ENCODE measurements around the gene CHRM4. TPM values are rescaled to one million over a fixed set of nuclear protein-coding genes. Genes with fewer than 3 reads are reported as not detected.

Gene CHRM4
- total RNA-seq, 4 donors from 2014 or later = not detected

DNA sequence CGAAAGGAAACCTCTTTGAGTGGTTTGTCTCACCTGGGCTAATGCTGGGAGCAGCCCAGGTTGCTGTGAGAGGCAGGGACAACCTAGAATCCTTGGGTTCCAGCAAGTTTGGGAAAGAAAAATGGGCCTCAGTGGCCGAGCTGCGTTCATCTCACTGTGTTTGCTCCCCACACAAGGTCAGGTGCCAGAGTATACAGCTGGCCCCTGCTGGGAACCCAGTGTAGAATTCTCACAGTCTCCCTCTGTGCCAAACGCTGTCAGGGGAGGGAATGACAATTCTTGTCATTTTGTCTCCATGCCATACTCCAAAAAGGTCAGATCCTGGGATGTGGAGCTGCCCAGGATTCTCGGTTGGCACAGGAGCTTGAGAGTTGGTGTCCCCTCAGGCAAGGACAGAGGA lies 40.0 kb downstream of the CHRM4 start:
- intact Hi-C loops (cut with DNase I) = no loop called here
- 52 to 63% methylated on average over 4 of the region's 5 CpGs for WGBS, 2 donors
- no peaks in the 10 kb centered on the region for H3K36me3 ChIP-seq
- H3K27ac ChIP-seq = peak overlapping the region in 3 of 4 donors; percentile 24 to 61 (median 42)
- H3K4me3 ChIP-seq = peak overlapping the region in 1 of 4 donors; percentile 51
- no peaks in the 10 kb centered on the region for H3K27me3 ChIP-seq
- H3K9me3 ChIP-seq = no peaks in the 10 kb centered on the region
- TF ChIP-seq POLR2A (IDR thresholded peaks at IDR 0.05) = no peak
- TF ChIP-seq, protein P1, sequence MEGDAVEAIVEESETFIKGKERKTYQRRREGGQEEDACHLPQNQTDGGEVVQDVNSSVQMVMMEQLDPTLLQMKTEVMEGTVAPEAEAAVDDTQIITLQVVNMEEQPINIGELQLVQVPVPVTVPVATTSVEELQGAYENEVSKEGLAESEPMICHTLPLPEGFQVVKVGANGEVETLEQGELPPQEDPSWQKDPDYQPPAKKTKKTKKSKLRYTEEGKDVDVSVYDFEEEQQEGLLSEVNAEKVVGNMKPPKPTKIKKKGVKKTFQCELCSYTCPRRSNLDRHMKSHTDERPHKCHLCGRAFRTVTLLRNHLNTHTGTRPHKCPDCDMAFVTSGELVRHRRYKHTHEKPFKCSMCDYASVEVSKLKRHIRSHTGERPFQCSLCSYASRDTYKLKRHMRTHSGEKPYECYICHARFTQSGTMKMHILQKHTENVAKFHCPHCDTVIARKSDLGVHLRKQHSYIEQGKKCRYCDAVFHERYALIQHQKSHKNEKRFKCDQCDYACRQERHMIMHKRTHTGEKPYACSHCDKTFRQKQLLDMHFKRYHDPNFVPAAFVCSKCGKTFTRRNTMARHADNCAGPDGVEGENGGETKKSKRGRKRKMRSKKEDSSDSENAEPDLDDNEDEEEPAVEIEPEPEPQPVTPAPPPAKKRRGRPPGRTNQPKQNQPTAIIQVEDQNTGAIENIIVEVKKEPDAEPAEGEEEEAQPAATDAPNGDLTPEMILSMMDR (IDR thresholded peaks at IDR 0.05) = no peak
- peaks cover 58 to 93% (median 61%) of the 10 kb centered on the region in 3 donors for H3K4me1 ChIP-seq
- no peak for DNase-seq

DNA sequence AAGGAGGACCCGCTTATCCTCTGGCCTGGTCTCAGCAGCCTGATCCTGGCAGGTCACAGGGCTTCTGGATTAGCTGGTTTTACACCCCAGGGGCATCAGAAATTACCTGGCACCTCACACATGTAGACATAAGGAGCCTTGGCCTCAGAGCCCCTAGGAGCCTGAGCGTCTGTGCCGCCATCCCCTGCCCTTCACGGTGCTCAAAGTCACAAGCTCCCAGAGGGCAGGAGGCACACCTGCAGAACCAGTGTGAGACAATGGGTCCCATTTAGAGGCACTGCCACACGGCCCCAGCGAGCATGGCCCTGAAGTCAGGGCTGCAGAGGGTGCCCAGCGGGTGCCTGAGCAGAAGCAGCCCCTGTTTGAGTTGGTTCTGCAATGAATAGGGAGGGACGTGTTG lies 40.4 kb downstream of the CHRM4 start:
- H3K4me3 ChIP-seq = no peak overlapping the region
- H3K9me3 ChIP-seq = no peaks in the 10 kb centered on the region
- TF ChIP-seq POLR2A (IDR thresholded peaks at IDR 0.05) = no peak
- TF ChIP-seq, protein P1 (IDR thresholded peaks at IDR 0.05) = no peak
- no peaks in the 10 kb centered on the region for H3K36me3 ChIP-seq
- WGBS, 2 donors = 61% methylated on average over 4 of the region's 8 CpGs; no CpG with 5 or more reads in 1 of the 2 donors
- no peak for DNase-seq
- H3K4me1 ChIP-seq = peaks cover 57 to 93% (median 63%) of the 10 kb centered on the region in 3 donors
- intact Hi-C loops (cut with DNase I) = no loop called here
- H3K27ac ChIP-seq = no peak overlapping the region
- no peaks in the 10 kb centered on the region for H3K27me3 ChIP-seq

DNA sequence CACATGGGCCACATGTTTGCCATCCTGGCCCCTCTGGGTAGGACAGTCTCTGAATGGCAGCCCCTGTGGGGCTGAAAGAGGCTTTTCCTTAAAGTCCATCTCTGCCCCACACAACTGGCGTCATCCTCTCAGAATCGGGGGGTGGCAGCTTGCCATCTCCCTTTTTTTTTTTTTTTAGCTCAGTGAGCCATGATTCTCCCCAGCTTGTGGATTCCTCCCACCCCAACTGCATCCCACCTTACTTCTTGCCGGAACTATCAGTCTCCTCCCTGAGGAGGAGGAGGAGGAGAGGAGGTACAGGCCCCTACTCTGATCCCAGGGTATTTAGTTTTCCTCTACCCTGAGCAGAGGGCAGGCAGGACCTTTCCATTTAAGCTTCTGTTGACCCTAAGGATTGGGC lies 40.9 kb downstream of the CHRM4 start:
- no peak for DNase-seq
- Histone ChIP-seq H3K4me3 (no peak overlapping the region), H3K4me1 (peaks cover 61 to 93% (median 67%) of the 10 kb centered on the region in 3 donors), H3K9me3 (no peaks in the 10 kb centered on the region), H3K36me3 (no peaks in the 10 kb centered on the region), H3K27me3 (no peaks in the 10 kb centered on the region), H3K27ac (no peak overlapping the region)
- TF ChIP-seq, protein P1 (IDR thresholded peaks at IDR 0.05) = no peak
- TF ChIP-seq POLR2A (IDR thresholded peaks at IDR 0.05) = no peak
- intact Hi-C loops (cut with DNase I) = no loop called here
- WGBS, 2 donors = 29 to 48% methylated on average over 2 to 3 of the region's 3 CpGs

DNA sequence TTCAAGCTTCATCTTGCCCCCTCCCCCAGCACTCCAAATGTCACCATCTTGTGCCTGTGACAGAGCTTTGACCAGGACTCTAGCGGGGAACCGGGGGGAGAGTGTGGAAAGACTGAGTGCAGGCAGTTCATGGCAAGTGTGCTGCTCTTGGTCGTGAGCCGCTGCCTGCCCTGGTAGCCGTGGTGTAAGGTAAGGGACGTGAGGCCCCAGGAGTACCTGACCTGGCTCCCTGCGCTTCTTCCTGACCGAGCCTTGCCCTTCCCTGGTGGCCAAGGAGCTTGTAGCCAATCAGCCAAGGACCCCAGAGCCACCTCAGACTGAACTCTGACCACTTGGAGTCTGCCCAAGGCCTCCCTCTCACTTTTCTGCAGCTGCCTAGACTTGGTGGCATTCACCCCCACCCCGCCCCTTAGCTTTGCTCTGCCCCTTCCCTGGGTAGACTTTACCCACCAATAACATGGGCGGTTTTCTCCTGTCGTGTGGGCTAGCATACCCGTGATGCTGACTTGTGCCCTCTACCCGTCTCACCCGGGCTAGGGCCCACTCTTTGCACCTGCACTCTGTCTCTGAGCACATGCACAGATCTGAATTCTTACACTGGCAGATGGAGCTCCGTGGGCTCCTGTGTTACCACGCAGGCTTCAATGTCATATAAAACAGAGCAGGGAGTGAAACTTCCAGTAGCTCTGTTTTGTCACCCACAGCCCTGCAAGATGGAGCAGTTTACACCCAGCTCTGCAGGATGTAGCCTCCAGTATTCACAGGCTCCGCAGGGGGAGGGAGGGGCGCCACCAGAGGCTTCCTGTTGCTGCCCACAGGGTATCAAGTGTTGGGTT lies 42.8 kb downstream of the CHRM4 start:
- intact Hi-C loops (cut with DNase I) = no loop called here
- TF ChIP-seq, protein P1 (IDR thresholded peaks at IDR 0.05) = no peak
- TF ChIP-seq POLR2A (IDR thresholded peaks at IDR 0.05) = no peak
- Histone ChIP-seq H3K9me3 (no peaks in the 10 kb centered on the region), H3K36me3 (no peaks in the 10 kb centered on the region), H3K27me3 (no peaks in the 10 kb centered on the region), H3K4me1 (peaks cover 64 to 93% (median 76%) of the 10 kb centered on the region in 3 donors), H3K27ac (peak overlapping the region in 3 of 4 donors; percentile 80 to 88 (median 85)), H3K4me3 (peak overlapping the region; percentile 53 to 94 (median 84))
- no peak for DNase-seq
- 48 to 52% methylated on average over 13 to 15 of the region's 18 CpGs for WGBS, 2 donors

DNA sequence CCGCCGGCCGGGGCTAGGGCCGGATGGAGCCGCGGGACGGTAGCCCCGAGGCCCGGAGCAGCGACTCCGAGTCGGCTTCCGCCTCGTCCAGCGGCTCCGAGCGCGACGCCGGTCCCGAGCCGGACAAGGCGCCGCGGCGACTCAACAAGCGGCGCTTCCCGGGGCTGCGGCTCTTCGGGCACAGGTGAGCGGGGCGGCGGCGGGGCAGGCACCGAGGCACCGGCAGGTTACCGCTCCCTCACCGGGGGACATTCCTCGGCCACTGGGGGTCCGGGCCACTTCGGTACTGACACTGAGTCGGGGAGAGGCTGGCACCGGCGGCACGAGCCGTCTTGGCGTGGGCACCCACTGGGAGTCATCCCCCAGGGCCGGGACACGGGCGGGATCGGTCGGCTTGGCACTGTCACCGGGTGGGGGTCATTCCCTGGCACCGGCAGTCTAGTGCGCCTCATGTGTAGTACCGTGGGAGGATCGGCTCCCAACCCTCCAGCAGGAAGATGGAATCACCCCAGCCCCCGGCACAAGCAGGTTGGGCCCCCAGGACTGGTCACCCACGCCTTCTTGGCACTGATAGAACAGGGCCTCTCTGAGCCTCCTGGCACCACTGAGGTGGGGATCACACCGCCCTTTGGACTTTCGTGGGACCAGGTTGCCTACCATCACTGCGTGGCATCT lies 43.8 kb downstream of the CHRM4 start:
- H3K4me3 ChIP-seq = peak overlapping the region; percentile 53 to 94 (median 84)
- H3K27me3 ChIP-seq = no peaks in the 10 kb centered on the region
- H3K4me1 ChIP-seq = peaks cover 59 to 86% (median 72%) of the 10 kb centered on the region in 3 donors
- intact Hi-C loops (cut with DNase I) = no loop called here
- H3K9me3 ChIP-seq = no peaks in the 10 kb centered on the region
- TF ChIP-seq POLR2A (IDR thresholded peaks at IDR 0.05) = peak in 1 of 4 donors; percentile 14
- TF ChIP-seq, protein P1 (IDR thresholded peaks at IDR 0.05) = no peak
- 13 to 24% methylated on average over 2 to 3 of the region's 63 CpGs for WGBS, 2 donors
- H3K36me3 ChIP-seq = no peaks in the 10 kb centered on the region
- peak overlapping the region; percentile 64 to 88 (median 82) for H3K27ac ChIP-seq
- DNase-seq = no peak
